Kidney glomerular epithelial cell (primary cell): Measurements from ENCODE around the gene DNAJA3.

Experiments
- DNase-seq: peaks from one replicate; lab custom pipeline; 2025; lab: John Stamatoyannopoulos, UW

Gene DNAJA3

GRCh38 chr16:4425378-4426020 lies at the start of gene DNAJA3:
Gene DNAJA3 (plus strand): TSS chr16:4425868. CDS start chr16:4425882, 14 bp downstream.
- DNase-seq: peak; percentile 98

GRCh38 chr16:4376126-4376892 lies 49.4 kb upstream of the DNAJA3 start:
- peak; percentile 58 for DNase-seq

- DNase-seq: no peak
Observed at GRCh38 chr16:4376893-4377572, 48.6 kb upstream of the DNAJA3 start.

- DNase-seq: no peak
Observed at GRCh38 chr16:4377573-4378154, 48.0 kb upstream of the DNAJA3 start.

GRCh38 chr16:4378161-4378666 lies 47.5 kb upstream of the DNAJA3 start:
- no peak for DNase-seq

GRCh38 chr16:4378999-4379690 lies 46.5 kb upstream of the DNAJA3 start:
- DNase-seq: no peak

- peak; percentile 65 for DNase-seq
Observed at GRCh38 chr16:4380119-4381063, 45.3 kb upstream of the DNAJA3 start.

- DNase-seq: no peak
Observed at GRCh38 chr16:4381072-4381934, 44.4 kb upstream of the DNAJA3 start.

GRCh38 chr16:4381935-4382794 lies 43.5 kb upstream of the DNAJA3 start:
- no peak for DNase-seq

- no peak for DNase-seq
Observed at GRCh38 chr16:4382795-4383357, 42.8 kb upstream of the DNAJA3 start.

- DNase-seq: no peak
Observed at GRCh38 chr16:4383591-4384444, 41.9 kb upstream of the DNAJA3 start.

- no peak for DNase-seq
Observed at GRCh38 chr16:4384509-4384942, 41.1 kb upstream of the DNAJA3 start.

- no peak for DNase-seq
Observed at GRCh38 chr16:4385066-4385788, 40.4 kb upstream of the DNAJA3 start.

- DNase-seq: no peak
Observed at GRCh38 chr16:4385789-4386450, 39.7 kb upstream of the DNAJA3 start.

- no peak for DNase-seq
Observed at GRCh38 chr16:4386451-4386805, 39.2 kb upstream of the DNAJA3 start.

- DNase-seq: no peak
Observed at GRCh38 chr16:4386951-4387565, 38.6 kb upstream of the DNAJA3 start.
